WTC11 (cell line): Measurements from ENCODE around the gene SHQ1. TPM values are rescaled to one million over a fixed set of nuclear protein-coding genes. Genes with fewer than 3 reads are reported as not detected.

Experiments used
- ATAC-seq: fragments of 200-7000 bp; cut with Tn5 transposase; 2 replicates; pipeline ENCODE4 v1.10.0; 2021; ENCODE audit warnings: mild to moderate bottlenecking, moderate library complexity
- CTCF ChIA-PET: fragments of 300-600 bp; sonication (Branson Sonifier 250); formaldehyde crosslinking; loops from one replicate; lab custom pipeline; 2021; ENCODE audit warnings: antibody characterized with exemption; lab: Charles Lee
- POLR2A ChIA-PET: fragments of 350-600 bp; sonication (Branson Sonifier 250); formaldehyde crosslinking; loops from one replicate; lab custom pipeline; 2021; ENCODE audit warnings: antibody characterized with exemption; lab: Charles Lee
- DNase-seq: peaks from one replicate; pipeline ENCODE4 v3.0.0; 2021; ENCODE audit warnings: low spot score
- H3K27ac Mint-ChIP-seq: 2 replicates; pipeline ENCODE4 v1.8.0; 2021; ENCODE audit warnings: mixed read lengths
- H3K27me3 Mint-ChIP-seq: 2 replicates; pipeline ENCODE4 v1.8.0; 2021; ENCODE audit warnings: low read depth, mild to moderate bottlenecking, moderate library complexity, mixed read lengths
- H3K36me3 Mint-ChIP-seq: 2 replicates; pipeline ENCODE4 v1.8.0; 2021; ENCODE audit warnings: mixed read lengths
- H3K4me1 Mint-ChIP-seq: 2 replicates; pipeline ENCODE4 v1.8.0; 2022; ENCODE audit warnings: mixed read lengths
- H3K4me3 Mint-ChIP-seq: 2 replicates; pipeline ENCODE4 v1.8.0; 2021; ENCODE audit warnings: mild to moderate bottlenecking, moderate library complexity, mixed read lengths
- H3K9me3 Mint-ChIP-seq: 2 replicates; pipeline ENCODE4 v1.8.0; 2021; ENCODE audit warnings: mixed read lengths
- FOXJ3 ChIP-seq: sonication (generic); formaldehyde crosslinking; IDR thresholded peaks from 2 replicates; pipeline ENCODE4 v1.9.0; 2021; ENCODE audit warnings: missing genetic modification reagents, mild to moderate bottlenecking, borderline replicate concordance
- FOXP1 ChIP-seq: sonication (generic); formaldehyde crosslinking; IDR thresholded peaks from 2 replicates; pipeline ENCODE4 v1.8.0; 2022; ENCODE audit warnings: missing genetic modification reagents, mild to moderate bottlenecking, moderate library complexity, borderline replicate concordance
- IRF2 ChIP-seq: sonication (generic); formaldehyde crosslinking; IDR thresholded peaks from 2 replicates; pipeline ENCODE4 v1.8.0; 2022; ENCODE audit warnings: low read depth, missing genetic modification reagents, borderline replicate concordance
- MXD4 ChIP-seq: fragments of 250-450 bp; sonication (Bioruptor Pico); IDR thresholded peaks from 2 replicates; pipeline ENCODE4 v1.8.0; 2021; ENCODE audit warnings: mild to moderate bottlenecking, moderate library complexity, borderline replicate concordance
- NR2C2 ChIP-seq: sonication (generic); formaldehyde crosslinking; IDR thresholded peaks from 2 replicates; pipeline ENCODE4 v1.8.0; 2022; ENCODE audit warnings: mild to moderate bottlenecking, missing genetic modification reagents
- ZBTB21 ChIP-seq: sonication (generic); formaldehyde crosslinking; IDR thresholded peaks from 2 replicates; pipeline ENCODE4 v1.8.1; 2023; ENCODE audit warnings: mild to moderate bottlenecking, missing genetic modification reagents, borderline replicate concordance
- ZNF671 ChIP-seq: fragments of 250-450 bp; sonication (Bioruptor Pico); IDR thresholded peaks from 2 replicates; pipeline ENCODE4 v1.8.0; 2021; ENCODE audit warnings: mild to moderate bottlenecking
- total RNA-seq: library from RNA; stranded (reverse); gene quantifications from 3 replicates; pipeline ENCODE4 v1.2.3, GENCODE V29; 2021
- TF ChIP-seq, protein P1 (sequence below): sonication (generic); formaldehyde crosslinking; IDR thresholded peaks from 2 replicates; pipeline ENCODE4 v1.8.1; 2022; ENCODE audit warnings: low read depth, missing genetic modification reagents, borderline replicate concordance
- TF ChIP-seq, protein P2 (sequence below): sonication (generic); formaldehyde crosslinking; IDR thresholded peaks from 2 replicates; pipeline ENCODE4 v1.8.1; 2022; ENCODE audit warnings: mild to moderate bottlenecking, moderate library complexity, missing genetic modification reagents
- TF ChIP-seq, protein P3 (sequence below): sonication (generic); formaldehyde crosslinking; conservative IDR thresholded peaks from 2 replicates; pipeline ENCODE4 v1.8.1; 2022; ENCODE audit warnings: mild to moderate bottlenecking, missing genetic modification reagents
- TF ChIP-seq, protein P4 (sequence below): sonication (generic); formaldehyde crosslinking; IDR thresholded peaks from 2 replicates; pipeline ENCODE4 v1.8.1; 2022; ENCODE audit warnings: mild to moderate bottlenecking, missing genetic modification reagents, moderate library complexity, borderline replicate concordance
- TF ChIP-seq, protein P5 (sequence below): fragments of 250-450 bp; sonication (Bioruptor Pico); IDR thresholded peaks from 2 replicates; pipeline ENCODE4 v1.9.0; 2021; ENCODE audit warnings: moderate library complexity, mild to moderate bottlenecking, inconsistent platforms, borderline replicate concordance
- TF ChIP-seq, protein P6 (sequence below): sonication (generic); formaldehyde crosslinking; IDR thresholded peaks from 2 replicates; pipeline ENCODE4 v1.8.0; 2022; ENCODE audit warnings: mild to moderate bottlenecking, missing genetic modification reagents

The SHQ1 gene
- total RNA-seq, 1 experiment from 2014 or later: 29.1 TPM

DNA sequence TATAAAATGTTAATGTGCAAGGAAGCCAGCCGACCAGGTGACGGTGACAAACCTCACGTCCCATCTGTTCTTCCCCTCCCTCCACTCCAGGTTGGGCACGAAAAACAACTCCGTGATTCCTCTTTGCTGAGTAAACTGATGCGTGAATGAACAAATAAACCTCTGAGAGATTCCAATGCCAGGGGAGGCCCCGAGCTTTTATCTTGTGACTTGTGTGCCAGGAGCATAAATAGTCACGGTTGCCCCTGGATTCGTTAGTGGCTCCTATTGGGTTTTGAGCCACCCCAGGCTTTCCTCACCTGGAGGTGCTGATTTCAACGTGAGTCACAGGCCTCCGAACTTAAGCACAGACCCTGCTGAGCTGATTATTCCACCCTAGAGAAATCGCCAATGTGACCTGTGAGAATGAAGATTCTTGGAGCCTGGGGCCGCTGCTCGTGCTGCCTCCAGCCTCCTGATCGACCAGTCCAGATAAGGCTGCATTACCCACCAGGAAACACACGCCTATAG is 119.2 kb downstream of the SHQ1 start (continued):
- TF ChIP-seq, protein P1, sequence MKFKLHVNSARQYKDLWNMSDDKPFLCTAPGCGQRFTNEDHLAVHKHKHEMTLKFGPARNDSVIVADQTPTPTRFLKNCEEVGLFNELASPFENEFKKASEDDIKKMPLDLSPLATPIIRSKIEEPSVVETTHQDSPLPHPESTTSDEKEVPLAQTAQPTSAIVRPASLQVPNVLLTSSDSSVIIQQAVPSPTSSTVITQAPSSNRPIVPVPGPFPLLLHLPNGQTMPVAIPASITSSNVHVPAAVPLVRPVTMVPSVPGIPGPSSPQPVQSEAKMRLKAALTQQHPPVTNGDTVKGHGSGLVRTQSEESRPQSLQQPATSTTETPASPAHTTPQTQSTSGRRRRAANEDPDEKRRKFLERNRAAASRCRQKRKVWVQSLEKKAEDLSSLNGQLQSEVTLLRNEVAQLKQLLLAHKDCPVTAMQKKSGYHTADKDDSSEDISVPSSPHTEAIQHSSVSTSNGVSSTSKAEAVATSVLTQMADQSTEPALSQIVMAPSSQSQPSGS: no peak
- no peak for TF ChIP-seq FOXP1
- TF ChIP-seq, protein P2, sequence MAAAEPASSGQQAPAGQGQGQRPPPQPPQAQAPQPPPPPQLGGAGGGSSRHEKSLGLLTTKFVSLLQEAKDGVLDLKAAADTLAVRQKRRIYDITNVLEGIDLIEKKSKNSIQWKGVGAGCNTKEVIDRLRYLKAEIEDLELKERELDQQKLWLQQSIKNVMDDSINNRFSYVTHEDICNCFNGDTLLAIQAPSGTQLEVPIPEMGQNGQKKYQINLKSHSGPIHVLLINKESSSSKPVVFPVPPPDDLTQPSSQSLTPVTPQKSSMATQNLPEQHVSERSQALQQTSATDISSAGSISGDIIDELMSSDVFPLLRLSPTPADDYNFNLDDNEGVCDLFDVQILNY (CRISPR knock-in tag): no peak
- TF ChIP-seq, protein P3, sequence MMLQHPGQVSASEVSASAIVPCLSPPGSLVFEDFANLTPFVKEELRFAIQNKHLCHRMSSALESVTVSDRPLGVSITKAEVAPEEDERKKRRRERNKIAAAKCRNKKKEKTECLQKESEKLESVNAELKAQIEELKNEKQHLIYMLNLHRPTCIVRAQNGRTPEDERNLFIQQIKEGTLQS (CRISPR knock-in tag): no peak

DNA sequence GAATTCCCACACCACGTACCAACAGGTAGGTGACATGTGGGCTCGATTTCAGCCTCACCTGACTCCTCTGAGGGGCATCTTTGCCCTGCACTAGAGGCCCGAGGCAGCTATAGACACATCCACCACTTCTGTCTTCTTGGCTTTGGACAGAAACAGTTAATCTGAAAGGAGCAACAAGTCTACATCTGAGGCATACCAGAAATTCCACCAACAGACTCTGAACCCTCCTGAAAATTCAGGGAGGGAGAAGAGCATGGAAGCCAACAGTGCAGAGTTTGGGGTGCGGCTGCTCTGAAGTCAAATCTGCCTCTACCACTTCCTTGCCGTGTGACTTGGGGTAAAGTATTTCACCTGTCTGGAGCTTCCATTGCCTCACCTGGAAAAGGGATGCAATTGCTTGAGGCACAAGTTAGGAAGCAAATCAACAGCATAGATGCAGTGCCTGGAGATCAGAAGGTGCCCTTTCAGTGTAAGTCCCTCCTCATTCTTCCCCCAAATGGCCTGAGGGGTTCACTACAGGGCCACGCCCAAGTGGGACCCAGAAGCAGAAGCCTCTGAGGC is 119.8 kb downstream of the SHQ1 start:
- Mint-ChIP-seq H3K27ac (no peak overlapping the region; the same call in 1 of the 2 replicates), H3K4me1 (peaks cover 21% of the 10 kb centered on the region), H3K36me3 (peaks cover 9% of the 10 kb centered on the region), H3K9me3 (peaks cover 9% of the 10 kb centered on the region), H3K4me3 (no peak overlapping the region), H3K27me3 (peaks cover 5% of the 10 kb centered on the region; the same call in 1 of the 2 replicates)
- TF ChIP-seq ZNF671 (no peak), NR2C2 (no peak), ZBTB21 (no peak), FOXJ3 (CRISPR knock-in tag) (no peak)
- DNase-seq (no peak), ATAC-seq (no peak)
- ChIA-PET CTCF (interaction anchor here (0.9 kb wide), 1 partner anchor 63 kb away, joined by 3 read pairs; no protein-coding TSS in a partner anchor), POLR2A (no interaction called here)

DNA sequence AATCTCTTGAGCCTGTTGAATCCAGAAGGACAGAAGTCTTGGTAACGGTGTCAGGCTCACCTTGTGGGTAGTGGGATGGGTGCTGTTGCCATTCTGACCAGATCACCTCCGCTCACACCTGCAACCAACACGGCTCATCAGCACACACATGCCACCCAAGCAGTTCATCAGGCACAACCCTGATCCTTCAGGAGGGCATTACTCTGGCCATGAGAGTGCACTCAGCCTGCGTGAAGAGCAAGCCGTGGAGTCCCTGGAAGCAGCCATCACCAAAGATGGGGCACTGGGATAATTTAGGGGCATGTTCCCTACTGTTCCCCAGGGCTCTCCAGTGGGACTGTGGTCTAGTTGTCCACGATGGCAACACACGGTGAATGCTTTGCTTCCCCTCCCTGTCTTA is 120.5 kb downstream of the SHQ1 start:
- H3K27me3 Mint-ChIP-seq: no peaks in the 10 kb centered on the region
- CTCF ChIA-PET: no interaction called here
- TF ChIP-seq, protein P1: no peak
- TF ChIP-seq IRF2 (CRISPR knock-in tag) (no peak), MXD4 (CRISPR knock-in tag) (no peak), ZNF671 (no peak)
- TF ChIP-seq, protein P4, sequence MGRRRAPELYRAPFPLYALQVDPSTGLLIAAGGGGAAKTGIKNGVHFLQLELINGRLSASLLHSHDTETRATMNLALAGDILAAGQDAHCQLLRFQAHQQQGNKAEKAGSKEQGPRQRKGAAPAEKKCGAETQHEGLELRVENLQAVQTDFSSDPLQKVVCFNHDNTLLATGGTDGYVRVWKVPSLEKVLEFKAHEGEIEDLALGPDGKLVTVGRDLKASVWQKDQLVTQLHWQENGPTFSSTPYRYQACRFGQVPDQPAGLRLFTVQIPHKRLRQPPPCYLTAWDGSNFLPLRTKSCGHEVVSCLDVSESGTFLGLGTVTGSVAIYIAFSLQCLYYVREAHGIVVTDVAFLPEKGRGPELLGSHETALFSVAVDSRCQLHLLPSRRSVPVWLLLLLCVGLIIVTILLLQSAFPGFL (CRISPR knock-in tag): no peak
- TF ChIP-seq, protein P5, sequence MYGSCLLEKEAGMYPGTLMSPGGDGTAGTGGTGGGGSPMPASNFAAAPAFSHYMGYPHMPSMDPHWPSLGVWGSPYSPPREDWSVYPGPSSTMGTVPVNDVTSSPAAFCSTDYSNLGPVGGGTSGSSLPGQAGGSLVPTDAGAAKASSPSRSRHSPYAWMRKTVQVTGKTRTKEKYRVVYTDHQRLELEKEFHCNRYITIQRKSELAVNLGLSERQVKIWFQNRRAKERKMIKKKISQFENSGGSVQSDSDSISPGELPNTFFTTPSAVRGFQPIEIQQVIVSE (CRISPR knock-in tag): no peak
- TF ChIP-seq, protein P6, sequence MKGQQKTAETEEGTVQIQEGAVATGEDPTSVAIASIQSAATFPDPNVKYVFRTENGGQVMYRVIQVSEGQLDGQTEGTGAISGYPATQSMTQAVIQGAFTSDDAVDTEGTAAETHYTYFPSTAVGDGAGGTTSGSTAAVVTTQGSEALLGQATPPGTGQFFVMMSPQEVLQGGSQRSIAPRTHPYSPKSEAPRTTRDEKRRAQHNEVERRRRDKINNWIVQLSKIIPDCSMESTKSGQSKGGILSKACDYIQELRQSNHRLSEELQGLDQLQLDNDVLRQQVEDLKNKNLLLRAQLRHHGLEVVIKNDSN (CRISPR knock-in tag): no peak
- peaks cover 3% of the 10 kb centered on the region for H3K36me3 Mint-ChIP-seq
- DNase-seq: no peak
- no peak for ATAC-seq
- peaks cover 23% of the 10 kb centered on the region for H3K4me1 Mint-ChIP-seq
- H3K4me3 Mint-ChIP-seq: no peak overlapping the region
- H3K27ac Mint-ChIP-seq: no peak overlapping the region
- POLR2A ChIA-PET: no interaction called here
- H3K9me3 Mint-ChIP-seq: peaks cover 3% of the 10 kb centered on the region
